HEK293 (cell line): ENCODE results near the gene DDX23.

Experiments
- GFI1B ChIP-seq: fragments of 450-650 bp; formaldehyde crosslinking; IDR thresholded peaks from 2 replicates; pipeline ENCODE4 v1.5.1; 2016; ENCODE audit warnings: missing biosample characterization, missing genetic modification characterization
- MYNN ChIP-seq: fragments of 450-650 bp; formaldehyde crosslinking; IDR thresholded peaks from 2 replicates; pipeline ENCODE4 v1.5.1; 2016; ENCODE audit warnings: missing biosample characterization, missing genetic modification characterization, borderline replicate concordance
- SP7 ChIP-seq: fragments of 450-650 bp; formaldehyde crosslinking; IDR thresholded peaks from 2 replicates; pipeline ENCODE4 v1.5.1; 2016; ENCODE audit warnings: missing biosample characterization, missing genetic modification characterization
- ZBTB1 ChIP-seq: fragments of 450-650 bp; formaldehyde crosslinking; IDR thresholded peaks from 2 replicates; pipeline ENCODE4 v1.5.1; 2016; ENCODE audit warnings: missing biosample characterization, missing genetic modification characterization
- ZBTB11 ChIP-seq: fragments of 450-650 bp; formaldehyde crosslinking; conservative IDR thresholded peaks from 2 replicates; pipeline ENCODE4 v1.5.1; 2016; ENCODE audit warnings: low read depth, missing biosample characterization, missing genetic modification characterization
- ZBTB48 ChIP-seq: fragments of 450-650 bp; formaldehyde crosslinking; IDR thresholded peaks from 2 replicates; pipeline ENCODE4 v1.5.1; 2016; ENCODE audit warnings: missing biosample characterization, missing genetic modification characterization
- ZBTB6 ChIP-seq: fragments of 450-650 bp; formaldehyde crosslinking; IDR thresholded peaks from 2 replicates; pipeline ENCODE4 v1.5.1; 2017; ENCODE audit warnings: missing biosample characterization, missing genetic modification characterization
- ZNF121 ChIP-seq: fragments of 450-650 bp; formaldehyde crosslinking; IDR thresholded peaks from 2 replicates; pipeline ENCODE4 v1.5.1; 2016; ENCODE audit warnings: missing biosample characterization, missing genetic modification characterization
- ZNF132 ChIP-seq: fragments of 450-650 bp; formaldehyde crosslinking; IDR thresholded peaks from 2 replicates; pipeline ENCODE4 v1.5.1; 2017; ENCODE audit warnings: missing biosample characterization, missing genetic modification characterization, borderline replicate concordance
- ZNF169 ChIP-seq: fragments of 450-650 bp; formaldehyde crosslinking; IDR thresholded peaks from 2 replicates; pipeline ENCODE4 v1.5.1; 2016; ENCODE audit warnings: missing biosample characterization, missing genetic modification characterization
- ZNF174 ChIP-seq: fragments of 450-650 bp; formaldehyde crosslinking; IDR thresholded peaks from 2 replicates; pipeline ENCODE4 v1.5.0; 2017; ENCODE audit warnings: missing biosample characterization, mild to moderate bottlenecking, missing genetic modification characterization
- ZNF266 ChIP-seq: fragments of 450-650 bp; formaldehyde crosslinking; IDR thresholded peaks from 2 replicates; pipeline ENCODE4 v1.5.1; 2016; ENCODE audit warnings: missing biosample characterization, missing genetic modification characterization, low read depth
- ZNF274 ChIP-seq, 2 experiments: fragments of 200-500 bp in 1 of 2; fragments of 450-650 bp in 1 of 2; sonication (Bioruptor generic) in 1 of 2; formaldehyde crosslinking in 1 of 2; IDR thresholded peaks; 2 replicates each; pipeline versions ENCODE4 v1.5.1 to v1.6.1; 2014 to 2016; ENCODE audit warnings: borderline replicate concordance in 1 of 2, inconsistent platforms in 1 of 2, low read length in 1 of 2, missing biosample characterization in 1 of 2, missing genetic modification characterization in 1 of 2
- ZNF426 ChIP-seq: fragments of 450-650 bp; formaldehyde crosslinking; IDR thresholded peaks from 2 replicates; pipeline ENCODE4 v1.5.1; 2017; ENCODE audit warnings: missing biosample characterization, missing genetic modification characterization, mild to moderate bottlenecking, inconsistent platforms, moderate library complexity
- ZNF48 ChIP-seq: fragments of 450-650 bp; formaldehyde crosslinking; IDR thresholded peaks from 2 replicates; pipeline ENCODE4 v1.5.1; 2016; ENCODE audit warnings: missing biosample characterization, missing genetic modification characterization
- ZNF529 ChIP-seq: fragments of 450-650 bp; formaldehyde crosslinking; IDR thresholded peaks from 2 replicates; pipeline ENCODE4 v1.5.1; 2017; ENCODE audit warnings: missing genetic modification characterization, missing biosample characterization; ENCODE audit not compliant: insufficient replicate concordance
- ZNF600 ChIP-seq: fragments of 450-650 bp; formaldehyde crosslinking; IDR thresholded peaks from 2 replicates; pipeline ENCODE4 v1.5.1; 2016; ENCODE audit warnings: missing biosample characterization, missing genetic modification characterization
- ZNF677 ChIP-seq: fragments of 450-650 bp; IDR thresholded peaks from 2 replicates; pipeline ENCODE4 v1.5.0; 2018; ENCODE audit warnings: missing biosample characterization, mild to moderate bottlenecking, missing genetic modification characterization, moderate library complexity
- ZNF701 ChIP-seq: fragments of 450-650 bp; formaldehyde crosslinking; IDR thresholded peaks from 2 replicates; pipeline ENCODE4 v1.5.1; 2016; ENCODE audit warnings: missing biosample characterization, missing genetic modification characterization
- ZNF791 ChIP-seq: fragments of 450-650 bp; formaldehyde crosslinking; IDR thresholded peaks from 2 replicates; pipeline ENCODE4 v1.5.1; 2016; ENCODE audit warnings: missing biosample characterization, missing genetic modification characterization
- ZNF837 ChIP-seq: fragments of 450-650 bp; formaldehyde crosslinking; IDR thresholded peaks from 2 replicates; pipeline ENCODE4 v1.5.1; 2016; ENCODE audit warnings: missing biosample characterization, missing genetic modification characterization
- TF ChIP-seq, protein P1 (sequence below): fragments of 450-650 bp; formaldehyde crosslinking; IDR thresholded peaks from 2 replicates; pipeline ENCODE4 v1.5.1; 2016; ENCODE audit warnings: missing biosample characterization, missing genetic modification characterization
- TF ChIP-seq, protein P2 (sequence below): fragments of 450-650 bp; formaldehyde crosslinking; IDR thresholded peaks from 2 replicates; pipeline ENCODE4 v1.5.1; 2016; ENCODE audit warnings: missing biosample characterization, missing genetic modification characterization
- TF ChIP-seq, protein P3 (sequence below): fragments of 450-650 bp; formaldehyde crosslinking; IDR thresholded peaks from 2 replicates; pipeline ENCODE4 v1.5.1; 2017; ENCODE audit warnings: missing biosample characterization, mild to moderate bottlenecking, missing genetic modification characterization, moderate library complexity
- TF ChIP-seq, protein P4 (sequence below): fragments of 450-650 bp; formaldehyde crosslinking; IDR thresholded peaks from 2 replicates; pipeline ENCODE4 v1.5.1; 2016; ENCODE audit warnings: missing biosample characterization, missing genetic modification characterization

The DDX23 gene

GRCh38 chr12:48793696-48794095 lies 58.3 kb downstream of the DDX23 start (continued):
- TF ChIP-seq, protein P1, sequence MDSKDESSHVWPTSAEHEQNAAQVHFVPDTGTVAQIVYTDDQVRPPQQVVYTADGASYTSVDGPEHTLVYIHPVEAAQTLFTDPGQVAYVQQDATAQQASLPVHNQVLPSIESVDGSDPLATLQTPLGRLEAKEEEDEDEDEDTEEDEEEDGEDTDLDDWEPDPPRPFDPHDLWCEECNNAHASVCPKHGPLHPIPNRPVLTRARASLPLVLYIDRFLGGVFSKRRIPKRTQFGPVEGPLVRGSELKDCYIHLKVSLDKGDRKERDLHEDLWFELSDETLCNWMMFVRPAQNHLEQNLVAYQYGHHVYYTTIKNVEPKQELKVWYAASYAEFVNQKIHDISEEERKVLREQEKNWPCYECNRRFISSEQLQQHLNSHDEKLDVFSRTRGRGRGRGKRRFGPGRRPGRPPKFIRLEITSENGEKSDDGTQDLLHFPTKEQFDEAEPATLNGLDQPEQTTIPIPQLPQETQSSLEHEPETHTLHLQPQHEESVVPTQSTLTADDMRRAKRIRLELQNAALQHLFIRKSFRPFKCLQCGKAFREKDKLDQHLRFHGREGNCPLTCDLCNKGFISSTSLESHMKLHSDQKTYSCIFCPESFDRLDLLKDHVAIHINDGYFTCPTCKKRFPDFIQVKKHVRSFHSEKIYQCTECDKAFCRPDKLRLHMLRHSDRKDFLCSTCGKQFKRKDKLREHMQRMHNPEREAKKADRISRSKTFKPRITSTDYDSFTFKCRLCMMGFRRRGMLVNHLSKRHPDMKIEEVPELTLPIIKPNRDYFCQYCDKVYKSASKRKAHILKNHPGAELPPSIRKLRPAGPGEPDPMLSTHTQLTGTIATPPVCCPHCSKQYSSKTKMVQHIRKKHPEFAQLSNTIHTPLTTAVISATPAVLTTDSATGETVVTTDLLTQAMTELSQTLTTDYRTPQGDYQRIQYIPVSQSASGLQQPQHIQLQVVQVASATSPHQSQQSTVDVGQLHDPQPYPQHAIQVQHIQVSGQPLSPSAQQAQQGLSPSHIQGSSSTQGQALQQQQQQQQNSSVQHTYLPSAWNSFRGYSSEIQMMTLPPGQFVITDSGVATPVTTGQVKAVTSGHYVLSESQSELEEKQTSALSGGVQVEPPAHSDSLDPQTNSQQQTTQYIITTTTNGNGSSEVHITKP (tag by site-specific recombination) = no peak
- TF ChIP-seq, protein P2, sequence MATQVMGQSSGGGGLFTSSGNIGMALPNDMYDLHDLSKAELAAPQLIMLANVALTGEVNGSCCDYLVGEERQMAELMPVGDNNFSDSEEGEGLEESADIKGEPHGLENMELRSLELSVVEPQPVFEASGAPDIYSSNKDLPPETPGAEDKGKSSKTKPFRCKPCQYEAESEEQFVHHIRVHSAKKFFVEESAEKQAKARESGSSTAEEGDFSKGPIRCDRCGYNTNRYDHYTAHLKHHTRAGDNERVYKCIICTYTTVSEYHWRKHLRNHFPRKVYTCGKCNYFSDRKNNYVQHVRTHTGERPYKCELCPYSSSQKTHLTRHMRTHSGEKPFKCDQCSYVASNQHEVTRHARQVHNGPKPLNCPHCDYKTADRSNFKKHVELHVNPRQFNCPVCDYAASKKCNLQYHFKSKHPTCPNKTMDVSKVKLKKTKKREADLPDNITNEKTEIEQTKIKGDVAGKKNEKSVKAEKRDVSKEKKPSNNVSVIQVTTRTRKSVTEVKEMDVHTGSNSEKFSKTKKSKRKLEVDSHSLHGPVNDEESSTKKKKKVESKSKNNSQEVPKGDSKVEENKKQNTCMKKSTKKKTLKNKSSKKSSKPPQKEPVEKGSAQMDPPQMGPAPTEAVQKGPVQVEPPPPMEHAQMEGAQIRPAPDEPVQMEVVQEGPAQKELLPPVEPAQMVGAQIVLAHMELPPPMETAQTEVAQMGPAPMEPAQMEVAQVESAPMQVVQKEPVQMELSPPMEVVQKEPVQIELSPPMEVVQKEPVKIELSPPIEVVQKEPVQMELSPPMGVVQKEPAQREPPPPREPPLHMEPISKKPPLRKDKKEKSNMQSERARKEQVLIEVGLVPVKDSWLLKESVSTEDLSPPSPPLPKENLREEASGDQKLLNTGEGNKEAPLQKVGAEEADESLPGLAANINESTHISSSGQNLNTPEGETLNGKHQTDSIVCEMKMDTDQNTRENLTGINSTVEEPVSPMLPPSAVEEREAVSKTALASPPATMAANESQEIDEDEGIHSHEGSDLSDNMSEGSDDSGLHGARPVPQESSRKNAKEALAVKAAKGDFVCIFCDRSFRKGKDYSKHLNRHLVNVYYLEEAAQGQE (tag by site-specific recombination) = peak; percentile 38; the same call in 1 of the 2 replicates
- TF ChIP-seq SP7 (tag by site-specific recombination) = no peak
- TF ChIP-seq, protein P3, sequence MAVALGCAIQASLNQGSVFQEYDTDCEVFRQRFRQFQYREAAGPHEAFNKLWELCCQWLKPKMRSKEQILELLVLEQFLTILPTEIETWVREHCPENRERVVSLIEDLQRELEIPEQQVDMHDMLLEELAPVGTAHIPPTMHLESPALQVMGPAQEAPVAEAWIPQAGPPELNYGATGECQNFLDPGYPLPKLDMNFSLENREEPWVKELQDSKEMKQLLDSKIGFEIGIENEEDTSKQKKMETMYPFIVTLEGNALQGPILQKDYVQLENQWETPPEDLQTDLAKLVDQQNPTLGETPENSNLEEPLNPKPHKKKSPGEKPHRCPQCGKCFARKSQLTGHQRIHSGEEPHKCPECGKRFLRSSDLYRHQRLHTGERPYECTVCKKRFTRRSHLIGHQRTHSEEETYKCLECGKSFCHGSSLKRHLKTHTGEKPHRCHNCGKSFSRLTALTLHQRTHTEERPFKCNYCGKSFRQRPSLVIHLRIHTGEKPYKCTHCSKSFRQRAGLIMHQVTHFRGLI (tag by site-specific recombination) = no peak
- peak; percentile 59 for TF ChIP-seq ZNF426
- TF ChIP-seq ZNF837 (tag by site-specific recombination) = no peak
- TF ChIP-seq ZBTB6 = no peak
- TF ChIP-seq ZNF791 = peak; percentile 32; the same call in 1 of the 2 replicates
- peak; percentile 7 for TF ChIP-seq ZNF529 (tag by site-specific recombination)
- peak; percentile 35; the same call in 1 of the 2 replicates for TF ChIP-seq ZNF266 (tag by site-specific recombination)
- TF ChIP-seq ZNF169 = no peak
- TF ChIP-seq ZBTB1 (tag by site-specific recombination) = no peak
- TF ChIP-seq MYNN (tag by site-specific recombination) = no peak
- TF ChIP-seq ZBTB48 = no peak
- TF ChIP-seq ZNF132 (tag by site-specific recombination) = no peak
- no peak for TF ChIP-seq ZNF121
- TF ChIP-seq ZBTB11 (tag by site-specific recombination) = peak; percentile 52
- TF ChIP-seq, protein P4, sequence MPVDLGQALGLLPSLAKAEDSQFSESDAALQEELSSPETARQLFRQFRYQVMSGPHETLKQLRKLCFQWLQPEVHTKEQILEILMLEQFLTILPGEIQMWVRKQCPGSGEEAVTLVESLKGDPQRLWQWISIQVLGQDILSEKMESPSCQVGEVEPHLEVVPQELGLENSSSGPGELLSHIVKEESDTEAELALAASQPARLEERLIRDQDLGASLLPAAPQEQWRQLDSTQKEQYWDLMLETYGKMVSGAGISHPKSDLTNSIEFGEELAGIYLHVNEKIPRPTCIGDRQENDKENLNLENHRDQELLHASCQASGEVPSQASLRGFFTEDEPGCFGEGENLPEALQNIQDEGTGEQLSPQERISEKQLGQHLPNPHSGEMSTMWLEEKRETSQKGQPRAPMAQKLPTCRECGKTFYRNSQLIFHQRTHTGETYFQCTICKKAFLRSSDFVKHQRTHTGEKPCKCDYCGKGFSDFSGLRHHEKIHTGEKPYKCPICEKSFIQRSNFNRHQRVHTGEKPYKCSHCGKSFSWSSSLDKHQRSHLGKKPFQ (tag by site-specific recombination) = no peak
- no peak for TF ChIP-seq ZNF174
- TF ChIP-seq ZNF600 (tag by site-specific recombination) = peak; percentile 54; the same call in 1 of the 2 replicates
- no peak for TF ChIP-seq ZNF48 (tag by site-specific recombination)
- TF ChIP-seq GFI1B (tag by site-specific recombination) = no peak
- TF ChIP-seq ZNF701 (tag by site-specific recombination) = no peak
- TF ChIP-seq ZNF274 (IDR thresholded peaks at IDR 0.05; ENCODE audit: low read length) = no peak
- no peak for TF ChIP-seq ZNF274 (tag by site-specific recombination; IDR thresholded peaks at IDR 0.05; ENCODE audit: borderline replicate concordance)
- no peak for TF ChIP-seq ZNF677 (tag by site-specific recombination)
